K562 (cell line): Measurements from ENCODE around the gene LDLR. TPM values are rescaled to one million over a fixed set of nuclear protein-coding genes. Genes with fewer than 3 reads are reported as not detected.
"Not testable (repeated sequence)": the region's sequence is repeated elsewhere in the genome, so short reads cannot be mapped to it uniquely, and the experiment has no call there.

Experiments
- BCOR ChIP-seq: fragments of 450-650 bp; IDR thresholded peaks from 2 replicates; pipeline ENCODE4 v1.6.1; 2016
- BRD9 ChIP-seq: fragments of 450-650 bp; IDR thresholded peaks from 2 replicates; pipeline ENCODE4 v1.6.1; 2018; ENCODE audit warnings: low read depth; ENCODE audit not compliant: partially characterized antibody
- ERF ChIP-seq: fragments of 450-650 bp; formaldehyde crosslinking; IDR thresholded peaks from 2 replicates; pipeline ENCODE4 v1.4.0; 2020; ENCODE audit warnings: mild to moderate bottlenecking, mixed read lengths
- ETV5 ChIP-seq: sonication (generic); formaldehyde crosslinking; IDR thresholded peaks from 2 replicates; pipeline ENCODE4 v1.4.0; 2020; ENCODE audit warnings: low read depth, mild to moderate bottlenecking, missing genetic modification reagents
- HDGF ChIP-seq: fragments of 450-650 bp; IDR thresholded peaks from 2 replicates; pipeline ENCODE4 v1.6.1; 2016
- POLR2A ChIP-seq: fragments of 450-650 bp; conservative IDR thresholded peaks from 2 replicates; pipeline ENCODE4 v1.6.1; 2016
- POLR2AphosphoS5 ChIP-seq: IDR thresholded peaks from 2 replicates; pipeline ENCODE4 v1.6.1; 2011; ENCODE audit warnings: mild to moderate bottlenecking, low read depth, low read length, moderate library complexity; ENCODE audit not compliant: control insufficient read depth, insufficient read depth
- PRPF4 ChIP-seq: fragments of 200-400 bp; formaldehyde crosslinking; IDR thresholded peaks from one replicate; pipeline ENCODE4 v1.6.1; 2017; ENCODE audit warnings: low read length, low read depth, mild to moderate bottlenecking; ENCODE audit not compliant: insufficient read depth, poor library complexity, severe bottlenecking
- SIN3B ChIP-seq: fragments of 450-650 bp; IDR thresholded peaks from 2 replicates; pipeline ENCODE4 v1.6.1; 2017; ENCODE audit warnings: low read depth, mild to moderate bottlenecking, moderate library complexity
- SMAD1 ChIP-seq: fragments of 150-350 bp; IDR thresholded peaks from 2 replicates; pipeline ENCODE4 v1.6.1; 2014; ENCODE audit warnings: low read length, low read depth; ENCODE audit not compliant: partially characterized antibody
- polyA plus RNA-seq, 8 experiments: library from polyadenylated mRNA; depleted of rRNA in 4 of 8; stranded (reverse) in 5 of 8; unstranded in 3 of 8; fragments of >200 nt; fragmentation: Nextera tagmentation in 2 of 8; fragmentation: Illumina TruSeq in 1 of 8; extraction: Ambion mirVana in 2 of 8; extraction: Trizol in 1 of 8; gene quantifications; 2 replicates each; pipeline versions ENCODE4 v1.2.1 to v1.2.3, GENCODE V29; 2011 to 2014; ENCODE audit warnings: inconsistent platforms in 1 of 8, missing spikeins in 1 of 8
- total RNA-seq, 7 experiments: library from RNA; depleted of rRNA in 6 of 7; stranded (reverse); fragments of >200 nt in 6 of 7; fragmentation: Illumina TruSeq in 2 of 7; extraction: Trizol in 2 of 7; gene quantifications; 2 replicates each; pipeline versions ENCODE4 v1.2.1 to v1.2.3, GENCODE V29; 2011 to 2021; ENCODE audit warnings: low replicate concordance in 1 of 7
- TF ChIP-seq, protein P1 (sequence below), 2 experiments: fragments of 450-650 bp; IDR thresholded peaks; 2 replicates each; pipeline ENCODE4 v1.6.1; 2018; ENCODE audit warnings: mild to moderate bottlenecking in 2 of 2, low read depth in 1 of 2; ENCODE audit not compliant: partially characterized antibody in 2 of 2
- TF ChIP-seq, protein P2 (sequence below): fragments of 450-650 bp; IDR thresholded peaks from 2 replicates; pipeline ENCODE4 v1.6.1; 2016; ENCODE audit warnings: borderline replicate concordance
- TF ChIP-seq, protein P3 (sequence below), 2 experiments: fragments of 250-450 bp in 1 of 2; fragments of 450-650 bp in 1 of 2; sonication (Bioruptor Pico) in 1 of 2; IDR thresholded peaks; 2 replicates each; pipeline versions ENCODE4 v1.6.1 to v1.8.0; 2016 to 2021; ENCODE audit warnings: mild to moderate bottlenecking in 2 of 2, moderate library complexity in 2 of 2, missing compliant biosample characterization in 1 of 2, missing genetic modification characterization in 1 of 2
- TF ChIP-seq, protein P4 (sequence below), 2 experiments: fragments of 450-650 bp; IDR thresholded peaks; 2 replicates each; pipeline ENCODE4 v1.6.1; 2016
- TF ChIP-seq, protein P5 (sequence below): sonication (generic); formaldehyde crosslinking; IDR thresholded peaks from 2 replicates; pipeline ENCODE4 v1.8.0; 2022; ENCODE audit warnings: missing genetic modification reagents, mild to moderate bottlenecking, moderate library complexity, borderline replicate concordance

The LDLR gene
- total and polyA plus RNA-seq, 9 of the 15 experiments (the other 6 are each of a cell fraction or from before 2014, with no cell fraction given) = 19.9 to 114 (median 56.3) TPM

DNA sequence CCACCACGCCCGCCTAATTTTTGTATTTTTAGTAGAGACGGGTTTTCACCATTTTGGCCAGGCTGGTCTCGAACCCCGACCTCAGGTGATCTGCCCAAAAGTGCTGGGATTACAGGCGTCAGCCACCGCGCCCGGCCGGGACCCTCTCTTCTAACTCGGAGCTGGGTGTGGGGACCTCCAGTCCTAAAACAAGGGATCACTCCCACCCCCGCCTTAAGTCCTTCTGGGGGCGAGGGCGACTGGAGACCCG, 676 bp downstream of the LDLR start (continued):
- TF ChIP-seq, protein P1, sequence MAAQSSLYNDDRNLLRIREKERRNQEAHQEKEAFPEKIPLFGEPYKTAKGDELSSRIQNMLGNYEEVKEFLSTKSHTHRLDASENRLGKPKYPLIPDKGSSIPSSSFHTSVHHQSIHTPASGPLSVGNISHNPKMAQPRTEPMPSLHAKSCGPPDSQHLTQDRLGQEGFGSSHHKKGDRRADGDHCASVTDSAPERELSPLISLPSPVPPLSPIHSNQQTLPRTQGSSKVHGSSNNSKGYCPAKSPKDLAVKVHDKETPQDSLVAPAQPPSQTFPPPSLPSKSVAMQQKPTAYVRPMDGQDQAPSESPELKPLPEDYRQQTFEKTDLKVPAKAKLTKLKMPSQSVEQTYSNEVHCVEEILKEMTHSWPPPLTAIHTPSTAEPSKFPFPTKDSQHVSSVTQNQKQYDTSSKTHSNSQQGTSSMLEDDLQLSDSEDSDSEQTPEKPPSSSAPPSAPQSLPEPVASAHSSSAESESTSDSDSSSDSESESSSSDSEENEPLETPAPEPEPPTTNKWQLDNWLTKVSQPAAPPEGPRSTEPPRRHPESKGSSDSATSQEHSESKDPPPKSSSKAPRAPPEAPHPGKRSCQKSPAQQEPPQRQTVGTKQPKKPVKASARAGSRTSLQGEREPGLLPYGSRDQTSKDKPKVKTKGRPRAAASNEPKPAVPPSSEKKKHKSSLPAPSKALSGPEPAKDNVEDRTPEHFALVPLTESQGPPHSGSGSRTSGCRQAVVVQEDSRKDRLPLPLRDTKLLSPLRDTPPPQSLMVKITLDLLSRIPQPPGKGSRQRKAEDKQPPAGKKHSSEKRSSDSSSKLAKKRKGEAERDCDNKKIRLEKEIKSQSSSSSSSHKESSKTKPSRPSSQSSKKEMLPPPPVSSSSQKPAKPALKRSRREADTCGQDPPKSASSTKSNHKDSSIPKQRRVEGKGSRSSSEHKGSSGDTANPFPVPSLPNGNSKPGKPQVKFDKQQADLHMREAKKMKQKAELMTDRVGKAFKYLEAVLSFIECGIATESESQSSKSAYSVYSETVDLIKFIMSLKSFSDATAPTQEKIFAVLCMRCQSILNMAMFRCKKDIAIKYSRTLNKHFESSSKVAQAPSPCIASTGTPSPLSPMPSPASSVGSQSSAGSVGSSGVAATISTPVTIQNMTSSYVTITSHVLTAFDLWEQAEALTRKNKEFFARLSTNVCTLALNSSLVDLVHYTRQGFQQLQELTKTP (IDR thresholded peaks at IDR 0.05; ENCODE audit: low read depth in 1 of 2, partially characterized antibody in 2 of 2) = peak in 1 of 2 experiments; percentile 79
- TF ChIP-seq, protein P2, sequence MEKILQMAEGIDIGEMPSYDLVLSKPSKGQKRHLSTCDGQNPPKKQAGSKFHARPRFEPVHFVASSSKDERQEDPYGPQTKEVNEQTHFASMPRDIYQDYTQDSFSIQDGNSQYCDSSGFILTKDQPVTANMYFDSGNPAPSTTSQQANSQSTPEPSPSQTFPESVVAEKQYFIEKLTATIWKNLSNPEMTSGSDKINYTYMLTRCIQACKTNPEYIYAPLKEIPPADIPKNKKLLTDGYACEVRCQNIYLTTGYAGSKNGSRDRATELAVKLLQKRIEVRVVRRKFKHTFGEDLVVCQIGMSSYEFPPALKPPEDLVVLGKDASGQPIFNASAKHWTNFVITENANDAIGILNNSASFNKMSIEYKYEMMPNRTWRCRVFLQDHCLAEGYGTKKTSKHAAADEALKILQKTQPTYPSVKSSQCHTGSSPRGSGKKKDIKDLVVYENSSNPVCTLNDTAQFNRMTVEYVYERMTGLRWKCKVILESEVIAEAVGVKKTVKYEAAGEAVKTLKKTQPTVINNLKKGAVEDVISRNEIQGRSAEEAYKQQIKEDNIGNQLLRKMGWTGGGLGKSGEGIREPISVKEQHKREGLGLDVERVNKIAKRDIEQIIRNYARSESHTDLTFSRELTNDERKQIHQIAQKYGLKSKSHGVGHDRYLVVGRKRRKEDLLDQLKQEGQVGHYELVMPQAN = peak; percentile 71
- TF ChIP-seq ETV5 (CRISPR knock-in tag) (peak; percentile 12; the same call in 1 of the 2 replicates), PRPF4 (peak; percentile 64), POLR2A (peak; percentile 80; the same call in 1 of the 2 replicates), ERF (peak; percentile 35; the same call in 1 of the 2 replicates), HDGF (0 out of 2 replicates have a peak, but pooled peaks have one; percentile 23), BRD9 (peak; percentile 52), SMAD1 (peak; percentile 18), SIN3B (0 out of 2 replicates have a peak, but pooled peaks have one; percentile 17), BCOR (0 out of 2 replicates have a peak, but pooled peaks have one; percentile 11), POLR2AphosphoS5 (peak; percentile 65)
- TF ChIP-seq, protein P3, sequence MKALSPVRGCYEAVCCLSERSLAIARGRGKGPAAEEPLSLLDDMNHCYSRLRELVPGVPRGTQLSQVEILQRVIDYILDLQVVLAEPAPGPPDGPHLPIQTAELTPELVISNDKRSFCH (CRISPR knock-in tag; IDR thresholded peaks at IDR 0.05) = not testable (repeated sequence)
- TF ChIP-seq, protein P3 (tag; IDR thresholded peaks at IDR 0.05) = 0 out of 2 replicates have a peak, but pooled peaks have one; percentile 17
- TF ChIP-seq, protein P4, sequence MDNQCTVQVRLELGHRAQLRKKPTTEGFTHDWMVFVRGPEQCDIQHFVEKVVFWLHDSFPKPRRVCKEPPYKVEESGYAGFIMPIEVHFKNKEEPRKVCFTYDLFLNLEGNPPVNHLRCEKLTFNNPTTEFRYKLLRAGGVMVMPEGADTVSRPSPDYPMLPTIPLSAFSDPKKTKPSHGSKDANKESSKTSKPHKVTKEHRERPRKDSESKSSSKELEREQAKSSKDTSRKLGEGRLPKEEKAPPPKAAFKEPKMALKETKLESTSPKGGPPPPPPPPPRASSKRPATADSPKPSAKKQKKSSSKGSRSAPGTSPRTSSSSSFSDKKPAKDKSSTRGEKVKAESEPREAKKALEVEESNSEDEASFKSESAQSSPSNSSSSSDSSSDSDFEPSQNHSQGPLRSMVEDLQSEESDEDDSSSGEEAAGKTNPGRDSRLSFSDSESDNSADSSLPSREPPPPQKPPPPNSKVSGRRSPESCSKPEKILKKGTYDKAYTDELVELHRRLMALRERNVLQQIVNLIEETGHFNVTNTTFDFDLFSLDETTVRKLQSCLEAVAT (IDR thresholded peaks at IDR 0.05) = peak; percentile 85
- TF ChIP-seq, protein P5, sequence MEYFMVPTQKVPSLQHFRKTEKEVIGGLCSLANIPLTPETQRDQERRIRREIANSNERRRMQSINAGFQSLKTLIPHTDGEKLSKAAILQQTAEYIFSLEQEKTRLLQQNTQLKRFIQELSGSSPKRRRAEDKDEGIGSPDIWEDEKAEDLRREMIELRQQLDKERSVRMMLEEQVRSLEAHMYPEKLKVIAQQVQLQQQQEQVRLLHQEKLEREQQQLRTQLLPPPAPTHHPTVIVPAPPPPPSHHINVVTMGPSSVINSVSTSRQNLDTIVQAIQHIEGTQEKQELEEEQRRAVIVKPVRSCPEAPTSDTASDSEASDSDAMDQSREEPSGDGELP (CRISPR knock-in tag) = 0 out of 2 replicates have a peak, but pooled peaks have one; percentile 1
- TF ChIP-seq, all 486 proteins: peak for 20; not testable (repeated sequence) for 466
